ENCODE results near the gene SNRNP200.

Gene SNRNP200

DNA sequence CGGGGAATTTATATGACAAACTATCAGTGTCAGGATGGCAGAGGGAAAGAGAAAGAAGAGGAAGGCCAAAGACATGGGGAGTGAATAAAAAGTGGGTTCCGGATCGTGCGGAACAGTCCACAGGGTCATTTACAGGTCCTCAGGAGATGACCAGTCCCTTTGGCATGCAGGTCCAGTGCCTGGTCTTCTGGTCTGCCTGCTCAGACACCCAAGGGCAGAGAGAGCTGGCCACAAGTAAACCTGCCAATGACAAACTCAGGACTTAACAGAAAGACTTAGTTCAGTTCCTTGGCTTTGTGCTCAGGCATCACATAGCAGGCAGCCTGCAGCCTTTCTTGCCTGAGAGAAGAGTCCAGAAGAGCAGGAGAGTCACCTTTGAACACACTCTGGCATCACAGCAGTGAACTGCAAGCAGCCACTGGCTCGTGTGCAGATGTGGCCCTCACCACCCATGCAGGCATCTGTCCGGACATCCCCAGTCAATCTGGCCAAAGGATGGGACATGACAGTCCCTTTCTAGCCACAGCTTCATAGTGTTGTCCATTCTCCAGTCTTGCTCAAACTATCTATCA, 53.5 kb downstream of the SNRNP200 start:
- DNase-seq (ENCODE audit: low spot score), result no peak

DNA sequence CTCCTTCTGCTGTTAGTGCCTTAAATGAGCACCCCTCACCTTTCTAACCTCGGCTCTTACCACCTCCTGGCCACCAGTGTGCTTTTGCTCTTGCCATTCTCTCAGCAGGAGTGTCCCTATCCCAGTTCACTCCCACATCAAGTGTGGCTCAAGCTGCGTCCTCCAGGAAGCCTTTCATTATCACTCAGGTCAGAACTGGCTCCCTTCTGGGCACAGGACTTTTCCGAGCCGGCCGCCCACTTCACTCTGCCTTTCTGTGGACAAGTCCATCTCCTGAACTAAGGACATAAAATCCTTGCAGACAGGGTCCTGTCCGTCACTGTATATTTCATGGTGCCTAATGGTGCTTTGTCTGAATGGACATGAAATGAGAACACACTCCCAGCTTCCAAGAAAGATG, 55.2 kb downstream of the SNRNP200 start:
- DNase-seq (ENCODE audit: low spot score), result no peak

DNA sequence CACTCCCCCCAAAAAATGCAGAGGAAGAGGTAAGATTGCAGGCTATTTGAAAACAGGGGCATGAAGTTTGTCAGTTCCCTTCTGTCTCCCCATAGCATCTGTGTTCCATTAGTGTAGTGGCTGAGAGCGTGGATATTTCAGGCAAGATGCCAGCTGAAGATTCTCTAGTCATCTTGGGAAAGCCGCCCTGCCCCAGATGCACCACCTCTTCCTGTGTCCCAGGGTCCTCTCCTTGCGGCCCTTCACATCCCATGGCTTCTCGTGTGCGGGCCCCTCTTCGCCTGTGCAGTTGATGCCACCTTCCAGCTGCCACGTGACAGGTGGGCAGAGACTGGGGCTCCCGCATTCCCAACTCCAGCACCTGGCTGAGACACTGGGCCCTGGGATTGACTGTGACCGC, 55.7 kb downstream of the SNRNP200 start:
- no peak for DNase-seq (ENCODE audit: low spot score)

DNA sequence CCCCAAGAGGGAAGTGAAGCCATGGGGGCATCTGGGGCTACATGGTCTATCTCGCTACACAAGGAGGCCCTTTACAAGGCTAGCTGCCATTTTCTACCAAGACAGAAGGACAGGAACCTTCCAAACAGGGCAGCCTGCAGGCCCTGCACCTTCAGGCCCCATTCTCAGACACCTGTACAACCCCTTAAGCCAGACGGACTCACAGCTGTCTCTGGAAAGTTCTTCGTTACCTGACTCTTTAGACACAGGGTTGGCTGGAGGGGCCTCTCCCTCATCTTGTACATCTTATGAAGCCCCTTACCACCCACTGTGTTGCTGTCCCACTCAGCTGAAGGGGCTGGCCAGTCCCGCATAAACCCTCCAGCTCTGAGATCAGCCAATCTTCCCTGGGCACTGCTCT, 56.7 kb downstream of the SNRNP200 start:
- DNase-seq (ENCODE audit: low spot score), result no peak

DNA sequence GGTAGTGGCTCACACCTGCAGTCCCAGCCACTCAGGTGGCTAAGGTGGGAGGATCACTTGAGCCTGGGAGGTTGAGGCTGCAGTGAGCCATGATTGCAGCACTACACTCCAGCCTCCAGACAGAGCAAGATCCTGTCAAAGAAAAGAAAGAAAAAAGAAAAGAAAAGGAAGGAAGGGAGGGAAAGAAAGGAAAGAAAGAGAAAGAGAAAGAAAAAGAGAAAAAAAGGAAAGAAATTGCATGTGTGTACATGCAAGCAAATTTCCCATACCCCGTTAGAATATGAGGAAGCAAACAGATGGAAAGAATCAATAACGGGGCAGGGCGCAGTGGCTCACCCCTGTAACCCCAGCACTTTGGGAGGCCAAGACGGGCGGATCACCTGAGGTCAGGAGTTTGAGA, 57.5 kb downstream of the SNRNP200 start:
- no peak for DNase-seq (ENCODE audit: low spot score)

DNA sequence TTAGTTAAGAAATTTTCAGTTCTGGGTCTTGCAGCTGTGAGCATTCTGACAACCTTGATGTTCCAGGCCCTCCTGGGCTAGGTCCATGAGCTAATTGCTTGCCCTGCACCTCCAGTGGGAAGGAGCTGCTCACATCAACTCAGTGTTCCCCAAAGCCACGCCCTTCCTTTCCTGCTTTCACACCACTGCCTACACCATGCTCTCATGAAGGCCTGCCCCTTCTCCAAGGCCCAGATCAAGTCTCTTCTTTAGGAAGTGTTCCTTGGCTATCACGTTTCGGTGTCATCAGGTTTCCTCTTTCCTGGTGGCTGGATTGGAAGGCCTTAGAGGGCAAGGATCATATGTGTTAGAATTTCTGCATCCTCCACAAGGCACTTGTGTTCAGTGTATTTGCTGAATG, 58.3 kb downstream of the SNRNP200 start:
- no peak for DNase-seq (ENCODE audit: low spot score)

DNA sequence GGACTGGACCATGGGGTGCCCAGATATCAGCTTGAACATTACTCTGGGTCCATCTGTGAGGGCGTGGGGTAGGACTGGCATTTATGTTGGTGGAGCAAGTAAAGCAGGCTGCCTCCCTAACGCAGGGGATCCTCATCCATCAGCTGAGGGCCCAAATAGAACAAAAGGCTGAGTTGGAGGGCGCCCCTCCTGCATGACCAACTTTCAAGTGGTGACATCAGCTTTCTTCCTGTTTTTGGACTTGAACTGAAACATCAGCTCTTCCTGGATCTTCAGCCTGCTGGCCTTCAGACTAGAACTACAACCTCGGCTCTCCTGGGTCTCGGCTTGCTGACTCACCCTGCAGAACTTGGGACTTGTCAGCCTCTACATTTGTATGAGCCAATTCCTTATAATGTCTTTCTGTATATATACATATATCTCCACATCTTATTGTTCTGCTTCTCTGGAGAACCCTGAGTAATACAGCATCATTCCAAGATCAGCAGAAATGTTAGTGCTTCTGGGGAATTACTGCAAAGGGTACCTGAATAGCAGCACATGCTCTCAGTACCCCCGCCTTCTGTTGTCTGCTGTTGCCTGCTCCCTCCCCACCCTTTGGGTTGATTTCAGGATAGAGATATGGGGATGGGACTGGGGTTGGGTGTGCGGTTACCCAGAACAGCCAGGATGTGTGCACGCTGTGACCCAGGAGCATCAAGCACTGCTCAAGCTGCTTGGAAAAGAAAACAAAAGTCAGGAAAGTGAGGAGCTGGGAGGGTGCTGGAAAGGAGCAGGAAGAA, 59.5 kb downstream of the SNRNP200 start:
- DNase-seq (ENCODE audit: low spot score), result no peak

DNA sequence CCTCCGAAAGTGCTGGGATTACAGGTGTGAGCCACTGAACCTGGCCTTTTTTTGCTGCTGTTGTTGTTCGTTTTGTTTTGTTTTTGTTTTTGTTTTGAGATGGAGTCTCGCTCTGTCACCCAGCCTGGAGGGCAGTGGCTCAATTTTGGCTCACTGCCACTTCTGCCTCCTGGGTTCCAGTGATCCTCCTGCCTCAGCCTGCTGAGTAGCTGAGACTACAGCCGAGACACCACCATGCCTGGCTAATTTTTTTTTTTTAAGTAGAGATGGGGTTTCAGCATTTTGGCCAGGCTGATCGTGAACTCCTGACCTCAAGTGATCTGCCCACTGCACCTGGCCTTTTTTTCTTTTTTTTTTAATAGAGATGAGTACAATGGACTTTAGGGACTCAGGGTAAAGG, 61.5 kb downstream of the SNRNP200 start:
- DNase-seq (ENCODE audit: low spot score), result no peak

DNA sequence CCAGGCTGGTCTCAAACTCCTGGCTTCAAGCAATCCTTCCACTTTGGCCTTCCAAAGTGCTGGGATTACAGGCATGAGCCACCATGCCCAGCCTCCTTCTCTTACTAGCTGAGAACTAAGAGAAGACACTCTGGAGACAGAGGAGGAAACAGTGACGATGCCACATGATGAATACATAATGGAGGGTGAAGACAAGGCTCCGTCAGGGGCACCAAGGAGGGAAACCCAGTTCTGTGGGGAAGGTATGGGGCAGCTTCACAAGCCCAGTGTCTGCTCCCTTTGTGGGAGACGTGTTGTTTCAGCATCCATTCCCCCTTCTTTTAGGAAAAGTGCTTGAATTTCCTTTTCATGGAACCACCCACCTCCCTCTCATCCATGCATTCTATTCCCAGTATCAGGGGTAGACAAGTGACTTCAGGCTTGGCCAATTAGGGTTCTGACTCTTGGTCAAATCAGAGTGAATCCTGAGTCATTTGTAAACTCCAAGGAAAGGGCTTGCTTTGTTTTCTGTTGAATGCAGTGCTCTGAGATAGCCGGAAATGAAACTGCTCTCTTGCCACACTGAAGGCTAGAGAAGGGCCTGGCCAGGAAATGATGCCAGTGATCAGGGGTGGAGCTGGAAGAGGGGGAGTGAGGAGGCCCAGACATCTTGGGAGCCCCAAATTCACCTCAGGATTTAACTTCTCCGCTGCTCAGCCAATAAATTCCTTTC, 63.3 kb downstream of the SNRNP200 start:
- DNase-seq (ENCODE audit: low spot score), result no peak

DNA sequence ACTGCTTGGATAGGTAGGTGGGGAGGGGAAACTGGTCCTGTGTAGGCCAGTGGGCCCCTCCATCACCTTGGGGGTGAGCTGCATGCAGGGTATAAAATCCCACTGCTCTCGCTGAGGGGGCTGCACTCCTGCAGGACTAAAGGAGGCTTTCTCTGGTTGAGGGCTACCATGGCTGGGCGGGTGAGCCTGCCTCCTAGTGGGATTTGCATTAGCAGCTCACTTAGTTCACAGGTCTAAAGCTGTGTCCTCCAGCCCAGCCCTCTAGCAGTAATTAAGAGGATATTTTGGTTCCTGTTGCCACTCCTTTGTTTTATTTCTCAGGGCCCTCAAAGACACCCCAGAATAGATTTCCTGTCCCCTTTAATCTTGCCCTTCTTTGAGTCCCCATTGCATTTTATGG, 64.1 kb downstream of the SNRNP200 start:
- DNase-seq (ENCODE audit: low spot score), result no peak

DNA sequence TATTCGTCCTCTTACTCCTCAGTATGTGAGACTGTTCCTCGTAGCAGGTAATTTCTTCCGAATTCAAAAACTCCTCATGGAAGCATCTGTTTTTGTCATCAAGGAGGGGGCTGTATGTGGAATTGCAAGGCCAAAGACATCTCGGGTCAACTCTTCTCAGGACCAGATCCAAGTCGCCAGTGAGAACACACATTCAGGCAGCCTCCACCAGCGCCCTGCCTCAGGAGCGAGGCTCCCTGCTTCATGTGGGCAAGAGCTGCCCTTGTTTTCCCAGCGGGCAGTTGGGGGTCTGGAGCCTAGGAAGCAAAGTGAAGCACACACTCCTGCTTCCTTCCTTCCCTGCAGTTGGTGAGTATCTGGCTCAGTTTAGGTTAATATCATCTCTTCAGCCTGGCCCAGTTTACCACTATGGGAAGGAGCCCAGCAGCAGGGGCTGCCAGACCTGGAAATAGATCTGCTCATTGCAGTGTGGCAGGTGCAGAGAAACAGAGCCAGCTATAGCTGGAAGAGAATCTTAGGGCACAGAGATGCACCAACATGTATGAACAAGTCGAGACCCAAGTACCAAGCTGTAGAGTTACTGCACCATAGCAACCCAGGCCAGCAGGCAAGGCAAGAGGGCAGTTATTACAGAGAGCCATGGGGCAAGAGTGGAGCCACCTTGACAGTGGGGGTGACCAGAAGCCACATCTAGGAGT, 64.9 kb downstream of the SNRNP200 start:
- DNase-seq (ENCODE audit: low spot score), result no peak

DNA sequence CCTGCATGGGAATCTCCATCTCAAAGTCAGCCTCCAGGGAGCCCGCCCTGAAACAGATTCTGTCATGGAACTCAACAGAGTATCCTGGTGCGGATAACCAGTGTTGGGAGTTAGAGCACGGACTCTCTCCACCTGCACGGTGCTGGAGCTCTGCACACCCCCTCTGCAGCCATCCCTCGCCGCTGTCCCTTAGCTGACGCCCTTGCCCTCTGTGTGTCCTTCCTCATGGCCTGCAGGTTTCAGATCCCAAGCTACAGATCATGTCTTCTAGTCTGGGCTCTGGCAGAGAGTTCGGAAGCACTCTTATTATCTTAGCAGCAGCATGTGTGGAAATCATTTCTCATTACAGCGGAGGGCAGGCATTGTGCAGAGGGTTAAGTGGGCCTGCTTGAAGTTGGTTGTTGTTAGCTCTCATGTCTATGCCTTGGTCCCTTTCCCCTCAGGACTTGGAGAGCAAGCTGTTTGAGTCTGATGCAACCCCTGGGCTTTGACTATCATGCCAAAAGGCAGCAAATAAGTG, 65.5 kb downstream of the SNRNP200 start:
- no peak for DNase-seq (ENCODE audit: low spot score)

DNA sequence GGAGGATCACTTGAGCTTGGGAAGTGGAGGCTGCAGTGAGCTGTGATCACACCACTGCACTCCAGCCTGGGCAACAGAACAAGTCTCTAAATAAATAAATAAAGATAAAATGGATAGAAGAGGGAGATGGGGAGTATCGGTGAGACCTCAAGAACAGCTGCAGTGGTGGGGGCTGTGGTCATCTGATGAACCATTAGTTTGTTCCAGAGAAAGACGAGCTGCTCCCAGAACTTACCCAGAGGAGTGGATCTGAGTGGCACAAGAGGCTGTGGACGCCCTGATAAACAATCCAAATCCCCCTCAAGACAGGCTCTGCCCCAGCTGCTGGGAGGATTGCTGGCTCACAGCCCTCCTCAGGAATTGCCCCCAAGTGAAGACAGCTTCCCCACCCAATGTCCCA, 66.3 kb downstream of the SNRNP200 start:
- no peak for DNase-seq (ENCODE audit: low spot score)

DNA sequence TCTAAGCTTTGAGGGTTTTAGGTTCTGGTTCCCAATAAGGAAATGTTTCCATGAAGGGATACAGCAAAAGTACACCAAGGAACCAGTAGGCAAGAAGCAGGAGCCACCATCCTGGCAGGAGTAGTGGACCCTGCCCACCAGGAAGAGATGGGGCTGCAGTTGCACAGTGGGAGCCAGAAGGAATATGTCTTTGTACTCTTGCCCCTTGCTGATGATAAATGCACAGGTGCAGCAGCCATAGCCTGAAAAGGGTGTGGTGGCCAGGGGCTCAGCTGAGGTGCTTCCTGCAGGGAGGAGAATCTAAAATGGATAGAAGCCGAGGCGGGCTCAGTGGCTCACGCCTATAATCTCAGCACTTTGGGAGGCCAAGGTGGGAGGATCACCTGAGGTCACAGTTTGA, 67.1 kb downstream of the SNRNP200 start:
- DNase-seq (ENCODE audit: low spot score), result no peak

DNA sequence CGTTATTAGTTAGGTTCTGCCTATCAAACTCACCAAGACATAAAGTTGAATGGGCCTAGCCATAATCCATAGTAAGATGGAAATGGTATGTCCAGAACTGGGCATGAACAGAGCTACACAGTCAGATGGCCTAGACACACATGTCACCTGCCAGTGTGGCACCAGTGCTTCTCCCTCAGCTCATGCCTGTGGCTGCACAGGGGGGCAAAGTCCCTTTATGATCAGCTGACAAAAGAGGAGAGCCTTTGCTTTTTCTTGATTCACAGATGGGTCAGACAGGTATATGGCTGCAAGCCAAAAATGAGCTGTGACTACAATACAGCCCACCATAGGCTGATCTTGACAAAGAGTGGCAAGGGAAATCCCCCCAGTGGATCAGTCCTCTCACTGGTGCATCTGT, 68.5 kb downstream of the SNRNP200 start:
- DNase-seq (ENCODE audit: low spot score), result no peak

DNA sequence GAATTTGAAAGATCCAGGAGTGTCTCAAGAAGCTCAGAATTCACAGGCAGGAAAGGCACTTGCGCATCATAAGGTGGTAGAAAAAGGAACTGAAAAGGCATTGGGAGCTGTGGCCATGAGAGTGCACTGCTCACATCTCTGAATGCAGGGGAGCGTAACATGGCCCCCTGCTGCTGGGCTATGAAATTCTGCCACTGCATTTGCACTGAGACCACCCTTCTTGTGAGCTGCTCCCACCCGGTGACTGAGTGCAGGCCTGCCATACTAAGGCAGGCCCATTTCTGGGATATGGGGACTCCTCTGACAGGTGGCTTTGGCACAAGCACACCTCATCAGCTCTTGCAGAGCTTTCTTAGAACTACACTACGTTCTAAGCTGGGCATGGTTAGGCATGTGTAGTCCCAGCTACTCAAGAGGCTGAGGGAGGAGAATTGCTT, 71.4 kb downstream of the SNRNP200 start:
- no peak for DNase-seq (ENCODE audit: low spot score)

DNA sequence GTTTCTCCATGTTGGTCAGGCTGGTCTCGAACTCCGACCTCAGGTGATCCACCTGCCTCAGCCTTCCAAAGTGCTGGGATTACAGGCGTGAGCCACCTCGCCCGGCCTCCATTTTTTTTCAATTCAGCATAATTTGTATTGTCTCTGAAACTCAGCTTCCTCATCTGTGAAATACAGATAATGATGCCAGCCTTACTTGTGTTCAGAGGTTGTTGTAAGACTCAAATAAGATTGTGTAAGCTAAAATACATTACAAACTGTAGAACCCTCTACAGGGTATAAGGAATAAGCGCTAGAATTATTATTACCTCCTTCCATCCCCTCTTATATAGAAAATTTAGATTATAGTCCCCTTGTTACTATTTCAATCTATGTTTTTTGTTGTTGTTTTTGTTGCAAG, 71.9 kb downstream of the SNRNP200 start:
- DNase-seq (ENCODE audit: low spot score), result no peak

DNA sequence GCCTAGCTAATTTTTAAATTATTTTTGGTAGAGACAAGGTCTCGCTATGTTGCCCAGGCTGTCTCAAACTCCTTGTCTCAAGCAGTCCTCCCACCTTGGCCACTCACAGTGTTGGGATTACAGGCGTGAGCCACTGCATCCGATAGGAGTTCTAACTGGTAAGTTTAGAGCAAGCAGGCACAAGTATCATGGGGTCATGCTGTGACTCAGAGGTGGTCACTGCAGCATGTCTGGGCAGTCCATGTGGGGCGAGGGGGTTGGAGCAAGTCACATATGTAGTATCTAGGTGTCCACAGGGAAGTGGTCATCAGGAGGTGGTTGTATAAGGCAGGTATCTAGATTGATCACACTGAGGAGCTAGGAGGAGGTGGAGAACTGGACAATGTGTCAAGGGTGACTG, 74.0 kb downstream of the SNRNP200 start:
- DNase-seq (ENCODE audit: low spot score), result no peak

DNA sequence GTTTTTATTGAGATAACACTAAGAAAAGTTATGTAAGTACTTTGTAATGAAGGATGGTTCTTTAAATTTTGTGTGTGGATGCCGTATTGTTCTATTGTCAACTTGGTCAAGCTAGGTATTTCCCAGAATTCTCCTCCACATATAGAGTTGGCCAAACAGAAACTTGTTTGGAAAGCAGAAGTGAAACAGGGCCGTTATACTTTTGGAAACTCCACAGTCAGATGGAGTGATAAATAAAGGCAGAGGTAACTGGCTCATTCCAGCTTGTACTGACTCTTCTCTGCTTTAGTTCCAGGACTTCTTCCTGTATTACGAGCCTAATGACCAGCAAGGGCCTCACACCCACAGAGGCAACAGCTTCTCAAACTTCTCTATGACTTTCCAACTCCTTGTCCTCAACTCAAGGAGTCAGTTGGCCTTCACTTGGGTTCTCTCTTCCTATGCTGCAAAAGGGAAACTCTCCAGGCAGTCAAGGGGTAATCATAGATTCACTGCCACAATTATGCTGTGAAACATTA, 80.3 kb downstream of the SNRNP200 start:
- no peak for DNase-seq (ENCODE audit: low spot score)

All from hematopoietic multipotent progenitor cell treated with erythropoietin and hydrocortisone succinate and interleukin-3 and kit ligand, for 15 days (in vitro differentiated cells).